A673 (cell line): ENCODE results near the gene ALDH18A1. TPM values are rescaled to one million over a fixed set of nuclear protein-coding genes. Genes with fewer than 3 reads are reported as not detected.

Experiments
- BruUV-seq: library from RNA; stranded (reverse); fragments of 400-500 nt; replicated peaks from 2 replicates; lab custom pipeline; 2021; lab: Mats Ljungman, UMichigan
- CTCF ChIA-PET: fragments of 300-600 bp; sonication (Branson Sonifier 250); formaldehyde crosslinking; loops from one replicate; lab custom pipeline; 2022; ENCODE audit warnings: antibody characterized with exemption; lab: Charles Lee
- POLR2A ChIA-PET: fragments of 300-600 bp; sonication (Branson Sonifier 250); formaldehyde crosslinking; loops from one replicate; lab custom pipeline; 2022; ENCODE audit warnings: antibody characterized with exemption; ENCODE audit not compliant: low non-redundant PET; lab: Charles Lee
- DNase-seq: peaks from one replicate; pipeline ENCODE4 v3.0.0-alpha.2; 2015; ENCODE audit warnings: low spot score
- H3K27ac ChIP-seq: fragments of 200-600 bp; sonication (generic); 2 replicates; pipeline ENCODE4 v1.5.1; 2016; ENCODE audit warnings: mixed run types, low read depth, mild to moderate bottlenecking, mixed read lengths, antibody characterized with exemption, low read length; ENCODE audit not compliant: poor library complexity, severe bottlenecking
- H3K27me3 ChIP-seq: fragments of 200-600 bp; sonication (generic); replicated peaks from 2 replicates; pipeline ENCODE4 v1.6.1; 2017; ENCODE audit warnings: mixed run types, low read depth, mild to moderate bottlenecking, mixed read lengths, antibody characterized with exemption, low read length; ENCODE audit not compliant: insufficient read depth, poor library complexity
- H3K36me3 ChIP-seq: fragments of 200-600 bp; sonication (generic); 2 replicates; pipeline ENCODE4 v1.6.1; 2016; ENCODE audit warnings: mixed run types, mild to moderate bottlenecking, mixed read lengths, antibody characterized with exemption, low read length; ENCODE audit not compliant: insufficient read depth, poor library complexity, severe bottlenecking
- H3K4me1 ChIP-seq: fragments of 200-600 bp; sonication (generic); 2 replicates; pipeline ENCODE4 v1.6.1; 2017; ENCODE audit warnings: mixed run types, mild to moderate bottlenecking, mixed read lengths, antibody characterized with exemption, low read length; ENCODE audit not compliant: insufficient read depth, poor library complexity, severe bottlenecking
- H3K4me3 ChIP-seq: fragments of 200-600 bp; sonication (generic); 2 replicates; pipeline ENCODE4 v1.5.1; 2016; ENCODE audit warnings: low read depth, mixed run types, mild to moderate bottlenecking, mixed read lengths, low read length; ENCODE audit not compliant: poor library complexity, severe bottlenecking
- H3K9me3 ChIP-seq: fragments of 200-600 bp; sonication (generic); 2 replicates; pipeline ENCODE4 v1.6.1; 2016; ENCODE audit warnings: mixed run types, low read depth, mild to moderate bottlenecking, mixed read lengths, antibody characterized with exemption, low read length; ENCODE audit not compliant: poor library complexity, severe bottlenecking
- EZH2 ChIP-seq: fragments of 200-600 bp; sonication (generic); IDR thresholded peaks from 2 replicates; pipeline ENCODE4 v1.6.1; 2017; ENCODE audit warnings: borderline replicate concordance, low read depth, mild to moderate bottlenecking, mixed read lengths, antibody characterized with exemption, low read length; ENCODE audit not compliant: poor library complexity, severe bottlenecking
- intact Hi-C: fragments of 100-400 bp; cut with micrococcal nuclease; formaldehyde crosslinking; loops from one replicate; pipeline ENCODE4 v1.10.0; 2022; ENCODE audit not compliant: unreplicated experiment
- total RNA-seq: library from RNA; stranded (reverse); gene quantifications from 2 replicates; pipeline ENCODE4 v1.2.3, GENCODE V29; 2021
- TF ChIP-seq, protein P1 (sequence below): fragments of 300-800, 200-600 bp; sonication (generic); conservative IDR thresholded peaks from 2 replicates; pipeline ENCODE4 v1.5.1; 2017; ENCODE audit warnings: low read depth, mild to moderate bottlenecking, antibody characterized with exemption, low read length, moderate library complexity, mixed read lengths

ALDH18A1 gene
- total RNA-seq, 1 experiment from 2014 or later: 88.0 TPM

GRCh38 chr10:95569368-95569767 lies 87.1 kb downstream of the ALDH18A1 start:
- no peak for DNase-seq
- ChIA-PET POLR2A (no interaction called here), CTCF (no interaction called here)
- TF ChIP-seq, protein P1, sequence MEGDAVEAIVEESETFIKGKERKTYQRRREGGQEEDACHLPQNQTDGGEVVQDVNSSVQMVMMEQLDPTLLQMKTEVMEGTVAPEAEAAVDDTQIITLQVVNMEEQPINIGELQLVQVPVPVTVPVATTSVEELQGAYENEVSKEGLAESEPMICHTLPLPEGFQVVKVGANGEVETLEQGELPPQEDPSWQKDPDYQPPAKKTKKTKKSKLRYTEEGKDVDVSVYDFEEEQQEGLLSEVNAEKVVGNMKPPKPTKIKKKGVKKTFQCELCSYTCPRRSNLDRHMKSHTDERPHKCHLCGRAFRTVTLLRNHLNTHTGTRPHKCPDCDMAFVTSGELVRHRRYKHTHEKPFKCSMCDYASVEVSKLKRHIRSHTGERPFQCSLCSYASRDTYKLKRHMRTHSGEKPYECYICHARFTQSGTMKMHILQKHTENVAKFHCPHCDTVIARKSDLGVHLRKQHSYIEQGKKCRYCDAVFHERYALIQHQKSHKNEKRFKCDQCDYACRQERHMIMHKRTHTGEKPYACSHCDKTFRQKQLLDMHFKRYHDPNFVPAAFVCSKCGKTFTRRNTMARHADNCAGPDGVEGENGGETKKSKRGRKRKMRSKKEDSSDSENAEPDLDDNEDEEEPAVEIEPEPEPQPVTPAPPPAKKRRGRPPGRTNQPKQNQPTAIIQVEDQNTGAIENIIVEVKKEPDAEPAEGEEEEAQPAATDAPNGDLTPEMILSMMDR: no peak
- no peak for TF ChIP-seq EZH2
- H3K9me3 ChIP-seq: no peaks in the 10 kb centered on the region
- H3K36me3 ChIP-seq: no peaks in the 10 kb centered on the region
- no peaks in the 10 kb centered on the region for H3K4me1 ChIP-seq
- no peak overlapping the region for H3K4me3 ChIP-seq
- peaks cover 83% of the 10 kb centered on the region for H3K27me3 ChIP-seq
- no TSS peak for BruUV-seq
- H3K27ac ChIP-seq: no peak overlapping the region
- intact Hi-C loops: no loop called here

- Histone ChIP-seq H3K4me1 (no peaks in the 10 kb centered on the region), H3K9me3 (no peaks in the 10 kb centered on the region), H3K27ac (no peak overlapping the region), H3K27me3 (peaks cover 75% of the 10 kb centered on the region), H3K4me3 (no peak overlapping the region), H3K36me3 (no peaks in the 10 kb centered on the region)
- ChIA-PET POLR2A (no interaction called here), CTCF (no interaction called here)
- intact Hi-C loops: no loop called here
- TF ChIP-seq, protein P1: no peak
- TF ChIP-seq EZH2: no peak
- no TSS peak for BruUV-seq
- no peak for DNase-seq
Observed at GRCh38 chr10:95567903-95568630, 88.4 kb downstream of the ALDH18A1 start.

GRCh38 chr10:95566136-95566535 lies 90.4 kb downstream of the ALDH18A1 start:
- TF ChIP-seq, protein P1: no peak
- TF ChIP-seq EZH2: no peak
- DNase-seq: no peak
- Histone ChIP-seq H3K27me3 (peaks cover 69% of the 10 kb centered on the region), H3K4me1 (no peaks in the 10 kb centered on the region), H3K9me3 (no peaks in the 10 kb centered on the region), H3K36me3 (no peaks in the 10 kb centered on the region), H3K27ac (no peak overlapping the region), H3K4me3 (no peak overlapping the region)
- intact Hi-C loops: no loop called here
- no TSS peak for BruUV-seq
- ChIA-PET POLR2A (no interaction called here), CTCF (no interaction called here)
